Smooth muscle cell (in vitro differentiated cells): ENCODE results near the gene CLDN5. TPM values are rescaled to one million over a fixed set of nuclear protein-coding genes. Genes with fewer than 3 reads are reported as not detected.

Source experiments
- DNase-seq: peaks from one replicate; lab custom pipeline; 2025; ENCODE audit not compliant: unreplicated experiment; lab: John Stamatoyannopoulos, UW
- H2AFZ ChIP-seq: fragments of 200-600 bp; sonication (generic); 2 replicates; pipeline ENCODE4 v1.6.0; 2016; ENCODE audit warnings: antibody characterized with exemption, low read depth, mild to moderate bottlenecking
- H3F3A ChIP-seq: fragments of 200-600 bp; sonication (generic); 2 replicates; pipeline ENCODE4 v1.6.0; 2017; ENCODE audit warnings: antibody characterized with exemption, low read depth
- H3K27ac ChIP-seq: fragments of 200-600 bp; sonication (generic); 2 replicates; pipeline ENCODE4 v1.5.1; 2016; ENCODE audit warnings: low read depth, mild to moderate bottlenecking
- H3K27me3 ChIP-seq: fragments of 200-600 bp; sonication (generic); 2 replicates; pipeline ENCODE4 v1.6.1; 2016; ENCODE audit warnings: low read depth, mild to moderate bottlenecking
- H3K36me3 ChIP-seq: fragments of 200-600 bp; sonication (generic); 2 replicates; pipeline ENCODE4 v1.5.1; 2016; ENCODE audit warnings: low read depth
- H3K4me1 ChIP-seq: fragments of 200-600 bp; sonication (generic); 2 replicates; pipeline ENCODE4 v1.5.1; 2016; ENCODE audit warnings: low read depth
- H3K4me2 ChIP-seq: fragments of 200-600 bp; sonication (generic); 2 replicates; pipeline ENCODE4 v1.6.0; 2016; ENCODE audit warnings: mild to moderate bottlenecking
- H3K4me3 ChIP-seq: fragments of 200-600 bp; sonication (generic); 2 replicates; pipeline ENCODE4 v1.5.1; 2016; ENCODE audit warnings: mild to moderate bottlenecking
- H3K79me2 ChIP-seq: fragments of 200-600 bp; sonication (generic); 2 replicates; pipeline ENCODE4 v1.6.0; 2016; ENCODE audit warnings: low read depth, mild to moderate bottlenecking
- H3K9ac ChIP-seq: fragments of 200-600 bp; sonication (generic); 2 replicates; pipeline ENCODE4 v1.6.0; 2016; ENCODE audit warnings: low read depth
- H3K9me3 ChIP-seq: fragments of 200-600 bp; sonication (generic); replicated peaks from 2 replicates; pipeline ENCODE4 v1.5.1; 2016; ENCODE audit warnings: low read depth
- H4K20me1 ChIP-seq: fragments of 200-600 bp; sonication (generic); 2 replicates; pipeline ENCODE4 v1.6.0; 2016; ENCODE audit warnings: low read depth
- CTCF ChIP-seq: fragments of 200-600 bp; sonication (generic); IDR thresholded peaks from 2 replicates; pipeline ENCODE4 v1.5.1; 2017; ENCODE audit warnings: borderline replicate concordance, mild to moderate bottlenecking, antibody characterized with exemption; ENCODE audit not compliant: insufficient read depth, poor library complexity, severe bottlenecking
- WGBS: methylation state at CpG from one replicate; pipeline ENCODE4 v1.1.7; 2016; ENCODE audit warnings: low lambda C conversion rate; 5-methylcytosine and 5-hydroxymethylcytosine counted together
- polyA plus RNA-seq: library from polyadenylated mRNA; unstranded; fragments of >200 nt; fragmentation: Nextera tagmentation; extraction: Ambion mirVana; gene quantifications from 2 replicates; pipeline ENCODE4 v1.2.1, GENCODE V29; 2016
- total RNA-seq: library from RNA; depleted of rRNA; stranded (reverse); fragments of >200 nt; gene quantifications from 2 replicates; pipeline ENCODE4 v1.2.3, GENCODE V29; 2014

CLDN5 gene
- total and polyA plus RNA-seq, 2 experiments from 2014 or later, result 0.11 TPM; not detected in 1

DNA sequence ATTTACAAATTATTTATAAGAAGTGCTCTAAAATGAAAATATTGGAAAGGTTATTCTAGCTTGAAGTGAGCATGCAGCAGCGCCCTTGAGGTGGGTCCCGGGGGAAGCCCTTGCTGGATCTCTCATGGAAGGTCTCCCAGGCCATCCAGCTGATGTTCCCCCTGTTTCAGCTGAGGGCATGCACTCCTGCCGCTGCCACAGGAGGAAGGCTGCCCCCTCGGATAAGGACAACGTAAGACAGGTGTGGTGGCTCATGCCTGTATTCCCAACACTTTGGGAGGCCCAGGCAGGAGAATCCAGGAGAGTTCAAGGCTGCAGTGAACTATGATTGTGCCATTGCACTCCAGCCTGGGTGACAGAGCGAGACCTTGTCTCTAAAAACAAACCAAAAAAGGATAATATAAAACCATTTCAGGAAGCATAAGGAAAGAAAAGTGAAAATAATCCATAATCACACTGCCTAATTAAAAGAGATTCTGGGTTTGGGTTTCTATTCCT, 29.5 kb downstream of the CLDN5 start:
- Histone ChIP-seq H3K27me3 (no peaks in the 10 kb centered on the region), H4K20me1 (no peaks in the 10 kb centered on the region), H3K27ac (no peak overlapping the region), H2AFZ (no peak overlapping the region), H3K79me2 (no peaks in the 10 kb centered on the region), H3K9me3 (no peaks in the 10 kb centered on the region), H3K4me2 (no peak overlapping the region), H3K36me3 (no peaks in the 10 kb centered on the region), H3K4me3 (no peak overlapping the region), H3F3A (no peaks in the 10 kb centered on the region), H3K4me1 (no peaks in the 10 kb centered on the region), H3K9ac (no peak overlapping the region)
- no peak for TF ChIP-seq CTCF
- WGBS, result 97% methylated on average over 6 of the region's 6 CpGs
- DNase-seq, result no peak

DNA sequence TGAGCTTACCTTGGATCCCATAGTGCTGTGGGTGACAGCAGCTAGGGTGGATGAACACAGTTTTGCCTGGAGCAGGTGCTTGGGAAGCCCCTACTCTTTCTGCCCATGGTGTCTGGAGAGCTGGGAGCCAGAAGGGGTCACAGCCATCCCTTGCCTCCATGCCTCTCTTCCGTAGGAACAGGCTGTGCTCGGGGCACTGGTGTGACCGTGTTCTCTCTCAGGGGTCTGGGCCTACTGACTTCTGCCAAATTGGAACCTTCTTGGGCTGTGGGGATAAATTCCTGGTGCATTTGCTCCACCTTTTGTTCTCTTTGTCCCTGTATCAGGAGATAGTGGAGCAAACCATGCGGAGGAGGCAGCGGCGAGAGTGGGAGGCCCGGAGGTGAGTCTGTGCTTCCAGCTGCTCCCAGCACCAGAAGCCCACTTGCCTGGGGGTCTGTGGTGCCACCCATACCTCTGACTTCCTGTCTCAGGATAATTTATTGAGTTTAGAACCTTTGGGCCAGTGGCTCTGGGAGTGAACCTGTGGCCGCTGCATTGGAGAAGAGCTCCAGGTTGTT, 30.1 kb downstream of the CLDN5 start:
- H3K36me3 ChIP-seq, result no peaks in the 10 kb centered on the region
- no peaks in the 10 kb centered on the region for H3K9me3 ChIP-seq
- H3K4me3 ChIP-seq, result no peak overlapping the region
- H3K27me3 ChIP-seq, result no peaks in the 10 kb centered on the region
- no peak for DNase-seq
- no peak overlapping the region for H3K9ac ChIP-seq
- no peaks in the 10 kb centered on the region for H3K4me1 ChIP-seq
- no peak overlapping the region for H3K4me2 ChIP-seq
- H3K27ac ChIP-seq, result no peak overlapping the region
- TF ChIP-seq CTCF, result no peak
- H2AFZ ChIP-seq, result no peak overlapping the region
- no peaks in the 10 kb centered on the region for H3F3A ChIP-seq
- over 99% methylated on average over 8 of the region's 8 CpGs for WGBS
- H4K20me1 ChIP-seq, result no peaks in the 10 kb centered on the region
- H3K79me2 ChIP-seq, result no peaks in the 10 kb centered on the region

- H3K4me3 ChIP-seq, result no peak overlapping the region
- no peaks in the 10 kb centered on the region for H3F3A ChIP-seq
- H3K27ac ChIP-seq, result no peak overlapping the region
- H3K9me3 ChIP-seq, result no peaks in the 10 kb centered on the region
- H3K4me1 ChIP-seq, result no peaks in the 10 kb centered on the region
- WGBS, result 92% methylated on average over 6 of the region's 6 CpGs
- no peak overlapping the region for H3K9ac ChIP-seq
- no peak overlapping the region for H3K4me2 ChIP-seq
- H3K36me3 ChIP-seq, result no peaks in the 10 kb centered on the region
- no peak overlapping the region for H2AFZ ChIP-seq
- no peak for TF ChIP-seq CTCF
- H3K79me2 ChIP-seq, result no peaks in the 10 kb centered on the region
- H4K20me1 ChIP-seq, result no peaks in the 10 kb centered on the region
- no peaks in the 10 kb centered on the region for H3K27me3 ChIP-seq
- no peak for DNase-seq
Measured at GRCh38 chr22:19492504-19493174, 31.6 kb downstream of the CLDN5 start.
